ENCODE measurements around the gene DPYSL4.

DPYSL4 gene

DNA sequence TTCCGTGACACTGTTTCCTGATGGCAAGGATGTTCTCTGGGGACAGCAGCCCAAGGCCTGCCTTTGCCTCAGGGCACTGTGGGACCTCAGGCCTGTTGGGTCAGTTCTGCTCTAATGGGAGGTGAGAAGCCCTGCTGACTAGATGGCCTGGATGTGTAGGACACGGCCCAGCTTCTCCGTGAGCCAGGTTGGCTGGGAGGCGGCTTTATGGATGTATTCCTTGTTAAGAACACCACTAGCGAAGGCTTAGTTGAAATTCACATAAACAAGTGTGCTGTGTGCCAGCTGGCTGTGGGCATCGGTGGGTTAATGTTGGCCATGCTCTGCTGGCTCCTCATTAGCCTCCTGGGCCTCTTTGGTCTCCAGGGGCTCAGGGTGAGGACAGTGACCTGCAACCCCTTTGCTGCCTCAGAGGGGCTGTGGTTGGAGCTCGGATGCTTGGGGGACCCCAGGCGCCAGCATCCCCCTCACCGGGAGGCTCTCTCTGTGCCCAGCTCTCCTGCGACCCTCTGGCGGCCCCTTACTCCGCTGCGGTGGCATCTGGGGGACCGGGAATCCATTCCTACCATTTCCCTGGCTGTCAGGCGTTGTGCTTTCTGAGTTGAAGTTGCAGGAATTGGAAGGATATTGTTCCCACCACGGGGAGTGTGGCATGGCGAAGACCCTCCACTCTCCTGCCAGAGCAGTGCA, 22.8 kb upstream of the DPYSL4 start:
- no peak for DNase-seq (ENCODE audit: low read depth)

DNA sequence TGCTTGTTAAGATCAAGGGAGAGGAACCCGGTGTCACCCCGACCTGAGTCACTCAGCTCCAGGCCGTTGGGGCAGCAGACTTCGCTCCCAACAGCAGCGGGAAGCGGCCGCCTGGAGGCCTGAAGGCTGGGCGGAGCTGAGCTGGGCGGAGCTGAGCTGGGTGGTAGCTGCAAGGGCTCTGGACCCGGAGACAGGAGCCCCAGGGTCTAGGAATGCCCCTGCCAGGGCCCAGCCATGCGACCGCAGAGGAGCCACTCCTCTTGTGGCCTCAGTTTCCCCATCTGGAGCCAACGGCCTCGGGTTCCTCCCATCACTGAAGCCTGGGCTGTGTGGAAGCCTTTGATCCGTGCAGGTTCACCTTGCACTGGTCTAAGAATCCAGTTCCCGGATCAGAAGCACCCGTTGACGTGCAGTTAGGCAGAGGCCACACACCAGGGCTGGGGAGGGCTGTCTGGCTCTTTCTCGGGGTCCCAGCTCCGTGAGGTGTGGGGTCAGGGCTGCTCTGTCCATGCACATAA, 21.9 kb upstream of the DPYSL4 start:
- DNase-seq (ENCODE audit: low read depth): no peak

DNA sequence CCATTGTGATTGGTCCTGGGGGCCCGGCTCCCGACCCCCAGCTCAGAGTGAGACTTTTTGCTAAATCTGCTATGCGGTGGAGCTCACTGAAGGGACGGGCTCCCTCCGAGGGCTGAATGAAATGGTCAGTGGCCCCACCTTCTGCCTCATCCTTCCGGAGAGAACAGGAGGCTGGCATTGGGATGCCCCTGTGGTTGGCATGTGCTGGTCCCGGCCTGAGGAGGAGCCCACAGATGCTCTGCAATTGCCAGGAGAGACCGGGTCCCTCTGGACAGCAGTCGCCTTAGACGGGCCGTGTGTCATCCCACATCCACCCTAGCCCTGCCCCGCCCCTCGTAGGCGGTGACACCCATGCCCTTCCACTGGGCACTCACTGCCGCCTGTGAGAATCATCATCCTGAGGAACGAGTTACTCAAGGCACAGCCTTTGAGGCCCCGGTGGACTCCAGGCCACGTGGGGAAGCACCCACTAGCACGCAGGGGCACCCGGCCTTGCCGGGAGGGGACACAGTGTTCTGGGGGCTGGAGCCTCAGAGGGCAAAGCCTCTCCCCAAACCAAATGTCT, 21.2 kb upstream of the DPYSL4 start:
- no peak for DNase-seq (ENCODE audit: low read depth)

DNA sequence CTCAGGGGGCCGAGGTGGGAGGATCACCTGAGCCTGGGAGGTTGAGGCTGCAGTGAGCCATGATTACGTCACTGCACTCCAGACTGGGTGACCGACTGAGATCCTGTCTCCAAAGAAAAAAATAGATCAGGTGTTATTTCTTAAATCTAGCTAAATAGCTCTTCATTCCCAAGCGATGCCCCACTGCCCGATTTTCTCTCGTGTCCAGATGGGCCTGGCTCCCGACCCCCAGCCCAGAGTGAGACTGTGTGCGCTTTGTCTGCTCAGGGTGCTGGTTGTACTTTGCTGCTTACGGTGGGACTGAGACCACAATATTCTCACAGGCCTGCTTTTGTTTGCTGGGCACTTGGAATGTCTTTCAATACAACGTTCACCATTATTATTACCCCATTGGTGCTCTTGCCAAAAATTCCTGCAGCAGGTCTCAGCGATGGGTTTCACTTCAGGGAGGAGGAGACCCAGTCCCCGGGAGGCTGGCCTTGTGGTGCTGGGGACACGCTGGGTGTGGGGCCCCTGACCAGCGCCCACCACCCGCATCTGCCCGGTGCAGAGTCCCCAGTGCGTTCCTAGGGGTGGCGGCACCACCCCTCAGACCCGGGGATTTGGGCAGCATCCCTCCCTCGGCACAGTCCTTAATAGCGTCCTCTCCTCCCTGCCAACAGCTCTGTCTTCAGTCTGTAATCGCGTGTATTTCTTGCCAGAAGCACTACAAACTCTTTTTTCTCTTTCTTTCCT, 20.4 kb upstream of the DPYSL4 start:
- no peak for DNase-seq (ENCODE audit: low read depth)

DNA sequence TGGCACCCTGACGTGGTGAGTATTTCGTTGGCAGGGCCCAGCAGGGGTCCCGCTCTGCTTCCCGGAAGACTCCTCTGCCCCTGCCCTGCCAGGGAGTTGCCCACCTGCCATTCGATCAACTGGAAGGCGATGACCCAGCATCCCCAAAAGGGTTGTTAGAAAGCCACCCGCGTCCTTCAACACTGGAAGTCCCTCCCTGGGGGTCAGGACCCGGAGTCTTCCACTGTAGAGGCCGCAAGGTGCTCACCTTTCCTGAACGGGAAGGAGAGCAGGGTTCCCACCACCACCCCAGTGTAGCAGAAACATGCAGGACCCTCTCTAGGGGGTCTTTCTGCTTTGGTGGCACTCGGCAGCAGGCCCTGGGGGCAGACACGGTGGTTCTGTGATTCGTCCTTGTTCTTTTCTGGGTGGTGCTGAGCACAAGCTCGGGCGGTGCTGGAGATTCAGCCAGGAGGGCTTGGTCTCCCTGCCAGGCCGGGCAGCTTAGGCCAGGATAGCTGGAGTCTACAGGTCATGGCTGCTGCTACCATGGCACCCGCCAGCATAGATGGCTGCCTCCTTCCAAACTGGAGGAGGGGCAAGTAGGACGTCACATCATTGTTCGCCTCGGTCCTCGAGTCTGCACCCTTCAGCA, 19.6 kb upstream of the DPYSL4 start:
- no peak for DNase-seq (ENCODE audit: low read depth)

DNA sequence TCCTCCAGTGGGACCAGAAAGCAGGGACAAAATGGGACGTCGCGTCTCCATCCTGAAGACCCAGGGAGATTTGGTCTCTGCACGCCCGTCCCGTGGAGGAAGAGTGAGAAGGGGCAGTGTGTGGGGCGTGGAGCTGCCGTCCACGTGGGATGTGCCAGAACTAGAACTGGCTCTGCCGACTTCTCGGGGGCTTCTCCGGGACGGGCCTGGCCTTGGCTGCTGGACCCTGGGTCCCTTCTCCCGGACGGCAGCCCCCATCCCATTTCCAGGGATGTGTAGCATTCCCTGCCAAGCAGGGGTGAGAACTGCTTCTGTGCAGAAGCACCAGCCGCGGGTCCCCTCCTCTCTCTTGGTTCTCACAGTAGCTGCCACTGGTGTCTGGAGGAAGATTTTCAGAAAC, 18.8 kb upstream of the DPYSL4 start:
- DNase-seq (ENCODE audit: low read depth): no peak

DNA sequence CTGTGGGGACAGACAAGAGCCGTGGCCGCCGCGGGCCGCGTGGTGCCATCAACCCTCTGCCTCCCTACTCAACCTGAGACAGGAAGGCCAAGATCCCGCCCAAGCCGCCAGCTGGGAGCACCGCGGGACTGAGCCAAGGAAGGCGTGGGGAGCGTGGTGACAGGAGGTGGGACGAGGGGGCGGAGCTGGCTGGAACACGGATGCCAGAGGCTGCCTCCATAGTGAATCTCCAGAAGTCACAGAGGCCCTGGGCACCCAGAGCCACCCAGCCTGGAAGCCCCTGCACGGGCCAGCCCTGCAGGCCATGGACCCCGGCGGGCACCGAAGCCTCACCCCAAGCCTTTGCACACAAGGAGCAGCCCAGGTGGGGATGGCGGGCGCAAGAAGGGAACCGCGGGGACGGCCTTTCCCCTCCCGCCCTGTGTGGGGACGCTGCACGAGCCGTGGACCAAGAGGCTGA, 18.1 kb upstream of the DPYSL4 start:
- DNase-seq (ENCODE audit: low read depth): no peak

DNA sequence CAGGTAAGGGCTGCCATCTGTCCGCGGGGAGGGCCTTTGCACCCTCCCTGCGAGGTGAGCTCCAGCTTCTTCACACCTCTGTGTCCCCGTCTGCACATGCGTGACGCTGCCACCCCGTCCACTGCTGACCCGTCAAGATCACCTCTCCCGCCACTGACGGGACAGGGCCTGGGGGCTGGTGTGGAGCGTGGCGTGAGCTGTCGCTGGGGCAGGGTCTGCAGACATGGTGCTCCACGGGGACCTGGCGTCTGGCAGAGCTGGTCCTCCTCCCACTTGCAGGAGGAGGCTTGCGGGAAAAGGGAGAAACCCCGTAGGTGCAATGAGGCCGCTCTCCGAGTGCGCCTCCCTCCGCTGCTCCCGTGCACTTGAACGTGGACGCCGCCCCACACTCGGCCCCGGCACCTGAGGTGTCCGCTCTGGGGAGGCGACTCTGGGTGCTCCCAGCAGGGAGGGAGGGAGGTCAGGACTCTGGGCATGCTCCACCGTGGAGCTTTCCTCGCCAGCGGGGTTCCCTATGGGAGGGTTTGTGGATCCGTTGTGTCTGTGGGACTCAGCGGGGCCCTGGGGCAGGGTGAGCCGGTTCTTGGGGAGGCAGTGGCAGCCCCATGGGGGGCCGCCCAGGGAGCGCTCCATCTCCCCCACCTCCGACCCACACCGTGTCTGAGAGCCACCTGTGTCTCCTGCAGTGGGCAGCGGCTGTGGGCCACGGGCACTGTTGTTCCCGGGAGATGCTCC, 17.6 kb upstream of the DPYSL4 start:
- no peak for DNase-seq (ENCODE audit: low read depth)

DNA sequence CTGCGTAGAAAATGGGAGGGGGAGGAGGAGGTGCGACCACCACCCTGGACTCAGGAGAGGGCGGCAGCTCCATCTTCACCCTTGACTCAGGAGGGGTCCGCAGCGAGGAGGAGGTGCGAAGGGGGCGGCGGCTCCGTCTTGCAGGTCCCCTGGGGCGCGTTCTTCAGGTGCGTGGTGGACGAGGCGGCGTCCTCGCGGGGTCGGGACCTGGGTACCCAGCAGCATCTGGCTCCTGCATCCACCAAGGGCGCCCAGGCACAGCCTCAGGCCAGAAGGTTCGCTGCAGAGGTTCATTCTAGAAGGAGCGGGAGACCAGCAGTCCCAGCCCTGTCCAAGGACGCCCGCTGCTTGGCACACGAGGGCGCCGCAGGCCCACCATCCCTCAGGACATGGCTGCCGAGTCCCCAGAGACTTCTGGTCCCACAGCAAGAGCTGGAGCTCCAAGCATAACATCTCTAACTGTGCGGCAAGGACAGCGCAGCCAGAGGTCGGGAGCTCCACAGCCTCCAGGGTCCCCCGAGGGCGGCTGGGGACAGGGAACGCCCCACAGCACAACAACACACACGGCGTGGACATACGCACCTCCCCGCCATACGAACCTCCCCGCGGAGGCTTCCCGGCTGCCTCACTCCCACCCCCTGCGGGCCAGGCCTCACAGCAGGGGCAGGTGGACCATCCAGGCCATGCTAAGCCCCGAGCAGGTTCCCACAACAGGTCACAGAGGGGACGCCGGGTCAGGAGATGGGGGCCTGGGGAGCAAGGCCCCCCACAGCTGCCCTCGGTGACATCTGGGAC, 16.8 kb upstream of the DPYSL4 start:
- no peak for DNase-seq (ENCODE audit: low read depth)

DNA sequence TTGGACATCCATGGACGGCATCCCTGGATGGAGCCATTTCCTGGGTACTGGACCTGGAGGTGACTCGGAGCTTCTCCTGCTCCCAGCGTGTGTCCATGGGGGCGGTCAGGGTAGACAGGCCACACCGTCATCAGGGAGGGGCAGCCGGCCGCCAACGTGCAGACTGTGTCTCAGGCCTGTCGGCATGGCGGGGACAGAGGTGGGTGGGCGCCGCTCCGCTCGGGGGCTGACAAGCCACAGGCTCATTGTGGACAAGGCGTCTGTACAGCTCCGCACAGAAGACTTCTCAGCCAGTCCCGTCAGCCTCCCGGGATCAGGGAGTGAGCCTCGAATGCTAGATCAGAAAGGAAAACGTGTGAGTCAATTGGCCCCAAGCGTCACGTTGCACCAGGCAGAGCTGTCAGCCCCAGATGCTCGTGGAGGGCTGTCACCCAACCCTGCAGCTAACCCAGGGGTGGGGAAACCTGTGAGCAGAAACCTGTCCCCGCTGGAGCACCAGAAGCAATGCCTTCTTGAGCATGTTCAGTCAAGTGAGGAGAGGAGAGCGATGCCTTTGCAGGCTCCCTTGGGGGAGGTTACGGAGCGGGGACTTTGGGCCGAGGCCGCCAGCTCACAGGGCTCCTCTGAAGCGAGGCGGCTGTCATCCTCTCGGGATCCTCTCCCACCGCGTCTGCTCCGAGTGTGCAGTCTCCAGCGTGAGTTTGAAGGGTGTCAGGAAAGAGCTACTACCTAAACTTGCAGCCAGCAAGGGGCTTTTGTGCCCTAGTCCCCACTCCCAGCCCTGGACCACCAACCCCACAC, 16.0 kb upstream of the DPYSL4 start:
- DNase-seq (ENCODE audit: low read depth): no peak

DNA sequence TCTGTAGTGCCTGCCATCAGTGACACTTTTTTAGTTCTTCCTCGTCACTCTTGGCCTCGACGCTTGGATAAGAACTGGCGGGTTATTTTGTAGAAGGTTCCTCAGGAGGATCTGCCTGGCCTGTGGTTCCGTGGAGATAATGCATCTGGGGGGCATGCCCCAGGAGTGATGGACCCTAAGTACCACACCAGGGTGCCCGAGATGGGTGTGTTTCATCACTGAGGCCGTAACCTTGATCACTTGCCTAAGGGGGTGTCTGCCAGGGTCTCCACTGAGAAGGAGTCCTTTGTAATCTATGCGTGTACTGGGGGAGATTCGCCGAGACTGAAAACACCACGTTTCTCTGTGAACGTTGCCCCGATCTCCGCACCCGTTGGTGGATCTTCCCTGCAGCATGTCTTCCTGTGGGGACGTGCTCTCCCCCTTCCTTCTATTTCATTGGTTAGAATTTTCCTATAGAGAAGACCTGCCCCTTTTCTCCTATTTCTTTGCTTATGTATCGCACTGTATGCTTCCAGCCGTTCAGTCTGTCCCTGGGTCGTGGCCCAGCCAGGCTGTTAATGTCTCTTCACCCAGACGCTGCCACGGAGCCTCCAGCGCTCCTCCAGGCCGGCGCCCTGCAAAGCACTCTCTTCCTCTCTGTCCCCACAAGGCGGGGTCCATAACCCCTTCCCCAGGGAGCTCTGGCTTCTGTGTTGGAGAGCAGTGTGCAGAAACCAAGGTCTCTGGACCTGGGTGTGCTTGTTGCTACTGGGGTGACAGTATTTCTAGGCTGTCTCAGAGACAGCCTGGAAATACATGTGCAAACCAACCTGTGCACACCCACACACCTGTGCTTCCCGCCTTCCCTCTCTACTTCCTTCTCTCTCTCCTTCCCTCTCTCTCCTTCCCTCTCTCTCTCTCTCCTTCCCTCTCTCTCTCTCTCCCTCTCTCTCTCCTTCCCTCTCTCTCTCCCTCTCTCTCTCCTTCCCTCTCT, 14.4 kb upstream of the DPYSL4 start:
- DNase-seq (ENCODE audit: low read depth): no peak

DNA sequence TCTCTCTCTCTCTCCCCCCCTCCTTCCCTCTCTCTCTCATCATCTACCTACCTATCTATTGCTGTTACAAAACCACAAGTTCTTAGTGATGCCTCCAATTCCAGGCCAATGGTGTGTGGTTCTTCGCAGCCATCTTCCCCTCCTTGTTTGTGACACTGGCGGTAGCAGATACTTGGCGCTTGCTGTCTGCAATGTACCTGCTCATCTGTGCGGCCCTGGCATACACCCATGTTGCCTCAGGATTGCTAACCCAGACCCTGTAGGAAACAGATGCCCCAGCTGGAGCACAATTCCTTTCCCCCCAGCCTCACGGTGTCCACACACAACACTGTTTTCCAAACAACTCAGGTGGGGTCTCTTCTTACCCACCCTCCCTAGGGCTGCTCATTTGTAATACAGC, 13.6 kb upstream of the DPYSL4 start:
- no peak for DNase-seq (ENCODE audit: low read depth)

DNA sequence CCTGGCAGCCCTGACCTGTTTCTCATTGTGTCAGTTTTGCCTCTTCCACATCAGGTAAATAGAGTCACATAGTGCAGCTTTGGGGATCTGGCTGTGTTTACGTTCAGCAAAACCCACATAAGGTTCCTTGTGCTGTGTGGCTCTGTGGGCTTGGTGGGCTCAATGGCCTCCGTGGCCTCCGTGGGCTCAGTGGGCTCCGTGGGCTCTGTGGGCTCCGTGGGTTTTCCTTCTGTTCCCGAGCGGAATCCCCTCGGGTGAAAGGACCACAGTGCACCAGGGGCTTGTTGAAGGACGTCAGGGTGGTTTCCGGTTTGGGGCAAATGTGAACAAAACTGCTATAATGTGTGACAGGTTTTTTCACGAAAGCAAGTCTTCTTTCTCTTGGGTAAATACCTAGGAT, 12.5 kb upstream of the DPYSL4 start:
- DNase-seq (ENCODE audit: low read depth): no peak

DNA sequence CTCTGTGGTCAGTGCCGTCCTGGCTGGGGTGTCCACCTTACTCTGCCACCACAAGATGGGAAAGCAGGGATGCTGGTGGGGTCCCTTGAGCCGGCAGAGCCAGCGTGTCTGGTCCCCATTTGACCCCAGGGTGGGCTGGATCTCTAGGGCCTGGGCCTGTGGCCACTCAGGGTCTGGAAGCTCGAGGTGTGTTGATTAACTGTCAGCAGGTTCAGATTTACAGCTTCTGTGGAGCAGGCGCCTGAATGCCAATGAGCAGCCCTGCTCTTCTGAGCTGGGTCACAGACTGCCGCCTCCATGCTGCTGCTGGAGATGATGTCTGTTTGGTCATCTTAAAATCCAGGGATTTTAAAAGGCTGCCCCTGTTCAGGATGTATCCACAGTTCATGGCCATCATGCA, 11.3 kb upstream of the DPYSL4 start:
- no peak for DNase-seq (ENCODE audit: low read depth)

DNA sequence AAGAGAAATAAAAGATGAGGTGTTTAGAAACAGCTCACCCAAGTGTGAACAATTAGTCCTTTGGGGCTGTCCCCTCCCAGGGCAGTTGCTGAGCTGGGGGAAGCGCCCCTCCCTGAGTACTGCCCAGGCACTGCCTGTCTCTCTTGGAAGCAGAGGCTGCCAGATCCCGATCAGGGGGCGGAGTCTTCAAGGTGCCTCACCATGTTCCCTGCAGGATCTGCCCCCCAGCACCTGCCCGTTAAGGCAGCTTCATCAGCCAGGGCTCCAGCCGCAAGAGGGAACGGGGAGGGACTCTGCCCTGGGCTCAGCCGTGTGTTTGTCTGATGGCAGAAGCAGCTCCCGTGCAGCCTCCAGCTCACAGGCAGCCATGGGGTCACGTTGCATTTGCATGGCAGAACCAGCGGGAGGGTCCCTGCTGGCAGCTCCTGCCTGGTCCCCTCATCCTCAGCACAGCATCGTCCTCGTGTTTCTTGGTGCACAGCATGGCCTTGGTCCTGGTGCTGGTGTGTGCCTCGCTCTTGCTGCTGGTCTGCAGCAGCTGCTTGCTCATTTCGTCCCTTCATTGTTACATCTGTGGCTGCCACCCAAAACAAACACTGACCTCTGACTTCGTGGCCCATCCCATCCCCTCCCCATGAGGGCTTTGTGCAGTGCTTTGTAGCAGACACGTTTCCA, 10.7 kb upstream of the DPYSL4 start:
- no peak for DNase-seq (ENCODE audit: low read depth)

DNA sequence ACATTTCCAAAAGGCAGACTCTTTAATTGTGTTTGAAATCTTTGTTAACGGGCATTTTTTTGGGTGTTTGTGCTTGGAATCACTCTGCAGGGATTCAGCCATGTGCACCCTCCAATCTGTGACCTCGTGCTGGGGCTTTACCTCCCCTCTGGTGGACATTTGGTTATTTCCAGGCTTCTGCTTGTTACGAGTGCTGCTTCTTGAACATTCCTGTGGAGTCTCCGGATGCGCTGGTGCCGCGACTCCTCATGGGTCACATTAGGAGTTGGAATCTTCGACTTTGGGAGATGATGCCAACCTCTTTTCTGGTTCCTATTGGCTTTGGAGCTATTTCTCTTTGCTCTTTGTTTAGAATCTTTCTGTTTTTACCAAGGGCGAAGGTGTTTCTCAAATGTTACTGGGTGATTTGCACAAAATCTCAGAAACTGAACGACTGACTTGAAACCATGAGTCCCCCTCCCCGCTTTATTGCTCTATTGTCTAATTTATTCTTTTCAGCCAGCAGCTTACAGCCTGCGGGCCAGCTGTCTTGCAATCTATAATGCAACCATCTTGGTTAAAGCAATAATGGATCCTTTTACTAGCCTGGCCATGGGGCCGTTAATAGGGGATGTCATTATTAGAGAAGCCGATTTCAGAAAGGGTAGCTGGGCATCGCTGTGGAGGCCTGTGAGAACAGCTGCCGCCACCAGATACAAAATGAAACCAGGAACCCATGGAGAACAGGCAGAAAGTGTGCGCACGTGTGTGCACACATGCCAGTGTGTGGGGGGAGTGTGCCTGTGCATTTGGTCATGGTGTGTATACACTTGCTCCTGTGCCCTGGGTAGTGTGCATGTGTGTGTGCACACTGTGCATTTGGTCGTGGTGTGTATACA, 9.9 kb upstream of the DPYSL4 start:
- DNase-seq (ENCODE audit: low read depth): no peak

DNA sequence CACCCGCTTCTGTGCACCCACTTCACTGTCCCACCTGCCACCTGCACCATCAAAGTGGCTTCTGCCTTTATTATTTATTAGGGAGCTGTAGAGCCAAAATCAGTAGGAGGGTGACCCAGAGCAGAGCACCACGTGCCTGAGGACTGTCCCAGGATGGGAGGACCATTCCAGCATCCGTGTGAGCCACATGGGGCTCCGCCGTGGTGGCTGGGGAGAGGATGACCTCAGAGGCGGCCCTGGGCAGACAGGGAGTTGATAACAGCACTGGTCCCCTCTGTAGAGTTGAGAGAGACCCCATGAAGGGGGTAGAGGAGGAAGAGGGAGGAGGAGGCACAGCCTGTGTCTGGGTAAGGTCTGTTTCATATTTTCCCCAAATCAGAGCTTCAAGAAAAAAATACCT, 8.7 kb upstream of the DPYSL4 start:
- no peak for DNase-seq (ENCODE audit: low read depth)

Measured in activated T-helper 9 cell treated with anti-CD3 and anti-CD28 coated beads, Interleukin-2, amount 50 U/mL, for 16 hours (primary cell).